Endothelial cell of umbilical vein (primary cell): ENCODE measurements around the gene MRPL47. TPM values are rescaled to one million over a fixed set of nuclear protein-coding genes. Genes with fewer than 3 reads are reported as not detected.

Experiments
- BruUV-seq: library from RNA; stranded (reverse); fragments of 400-500 nt; replicated peaks from 2 replicates; lab custom pipeline; 2021; lab: Mats Ljungman, UMichigan
- CTCF ChIA-PET: fragments of 300-600, 350-600 bp; sonication (Branson Sonifier 250); formaldehyde crosslinking; loops from one replicate; lab custom pipeline; 2021; ENCODE audit warnings: antibody characterized with exemption, inconsistent platforms; lab: Charles Lee
- POLR2A ChIA-PET: fragments of 300-600, 350-600 bp; sonication (Branson Sonifier 250); formaldehyde crosslinking; loops from one replicate; lab custom pipeline; 2021; ENCODE audit warnings: antibody characterized with exemption, inconsistent platforms; lab: Charles Lee
- DNase-seq: peaks from one replicate; pipeline ENCODE4 v3.0.0-alpha.2; 2011; ENCODE audit warnings: low read depth, low spot score
- FAIRE-seq: peaks from 2 replicates; lab custom pipeline; 2011; peaks lifted over from hg19 to GRCh38; lab: Jason Lieb, UNC
- H2AFZ ChIP-seq: 2 replicates; pipeline ENCODE4 v1.6.0; 2012; ENCODE audit warnings: low read depth, low read length, control low read depth, inconsistent platforms
- H3K27ac ChIP-seq: 2 replicates; pipeline ENCODE4 v1.5.1; 2011; ENCODE audit warnings: low read depth, mild to moderate bottlenecking, control low read depth, low read length, moderate library complexity; ENCODE audit not compliant: insufficient read depth
- H3K27me3 ChIP-seq, 2 experiments: 2 replicates each; pipeline versions ENCODE4 v1.6.0 to v1.6.1; 2011; ENCODE audit warnings: low read length in 2 of 2, mixed read lengths in 1 of 2; ENCODE audit not compliant: control insufficient read depth in 2 of 2, insufficient read depth in 2 of 2
- H3K36me3 ChIP-seq, 2 experiments: 2 replicates in 1 of 2; 3 replicates in 1 of 2; pipeline ENCODE4 v1.5.1; 2011; ENCODE audit warnings: low read length in 2 of 2, mild to moderate bottlenecking in 1 of 2, moderate library complexity in 1 of 2; ENCODE audit not compliant: control insufficient read depth in 2 of 2, insufficient read depth in 2 of 2; ENCODE audit errors: extremely low read depth in 1 of 2
- H3K4me1 ChIP-seq: 3 replicates; pipeline ENCODE4 v1.5.1; 2011; ENCODE audit warnings: mild to moderate bottlenecking, low read length; ENCODE audit not compliant: control insufficient read depth, insufficient read depth; ENCODE audit errors: extremely low read depth
- H3K4me2 ChIP-seq: 2 replicates; pipeline ENCODE4 v1.6.1; 2011; ENCODE audit warnings: low read length, control low read depth, mixed read lengths; ENCODE audit not compliant: insufficient read depth
- H3K4me3 ChIP-seq, 3 experiments: fragments of 200-600 bp in 1 of 3; sonication (generic), shearing (Covaris generic) in 1 of 3; replicated peaks in 1 of 3; 2 replicates each; pipeline ENCODE4 v1.5.1; 2011 to 2016; ENCODE audit warnings: control low read depth in 3 of 3, low read length in 3 of 3, mild to moderate bottlenecking in 2 of 3, inconsistent platforms in 1 of 3, low read depth in 1 of 3, moderate library complexity in 1 of 3; ENCODE audit not compliant: insufficient read depth in 1 of 3
- H3K79me2 ChIP-seq: 2 replicates; pipeline ENCODE4 v1.6.0; 2012; ENCODE audit warnings: low read length, inconsistent platforms; ENCODE audit not compliant: control insufficient read depth, insufficient read depth
- H3K9ac ChIP-seq: replicated peaks from 2 replicates; pipeline ENCODE3; 2011; ENCODE audit warnings: low read length, control low read depth; ENCODE audit not compliant: insufficient read depth; ENCODE audit errors: extremely low read depth
- H3K9me1 ChIP-seq: replicated peaks from 3 replicates; pipeline ENCODE4 v1.6.0; 2011; ENCODE audit warnings: mild to moderate bottlenecking, low read length; ENCODE audit not compliant: control insufficient read depth, insufficient read depth; ENCODE audit errors: extremely low read depth
- H3K9me3 ChIP-seq: replicated peaks from 2 replicates; pipeline ENCODE4 v1.5.1; 2012; ENCODE audit warnings: low read length, inconsistent platforms; ENCODE audit not compliant: control insufficient read depth, insufficient read depth
- H4K20me1 ChIP-seq: replicated peaks from 2 replicates; pipeline ENCODE3; 2011; ENCODE audit warnings: mild to moderate bottlenecking, low read length; ENCODE audit not compliant: control insufficient read depth, insufficient read depth; ENCODE audit errors: extremely low read depth
- CTCF ChIP-seq, 2 donors: IDR thresholded peaks; 1 replicate in 1 of 2; 2 replicates in 1 of 2; pipeline ENCODE4 v1.5.1; 2011; ENCODE audit warnings: low read length in 2 of 2, mild to moderate bottlenecking in 2 of 2, moderate library complexity in 2 of 2, control low read depth in 1 of 2, inconsistent platforms in 1 of 2, low read depth in 1 of 2; ENCODE audit not compliant: insufficient read depth in 1 of 2; ENCODE audit errors: extremely low read depth in 1 of 2
- EZH2 ChIP-seq: IDR thresholded peaks from 2 replicates; pipeline ENCODE4 v1.6.1; 2012; ENCODE audit warnings: borderline replicate concordance, low read depth, mild to moderate bottlenecking, moderate library complexity, low read length, inconsistent platforms; ENCODE audit not compliant: severe bottlenecking
- FOS ChIP-seq: IDR thresholded peaks from 2 replicates; pipeline ENCODE4 v1.6.1; 2011; ENCODE audit warnings: mild to moderate bottlenecking, low read length, moderate library complexity, borderline replicate concordance; ENCODE audit not compliant: insufficient read depth
- GATA2 ChIP-seq: IDR thresholded peaks from 2 replicates; pipeline ENCODE4 v1.7.0; 2011; ENCODE audit warnings: low read depth, mild to moderate bottlenecking, moderate library complexity, mixed read lengths, low read length; ENCODE audit not compliant: insufficient read length, insufficient read depth
- JUN ChIP-seq: IDR thresholded peaks from 2 replicates; pipeline ENCODE4 v1.6.1; 2011; ENCODE audit warnings: borderline replicate concordance, low read depth; ENCODE audit not compliant: insufficient read length, insufficient read depth
- MAX ChIP-seq: IDR thresholded peaks from 2 replicates; pipeline ENCODE4 v1.6.1; 2011; ENCODE audit not compliant: insufficient read depth, insufficient read length
- MYC ChIP-seq: IDR thresholded peaks from one replicate; pipeline ENCODE4 v1.6.1; 2011; ENCODE audit warnings: mild to moderate bottlenecking, low read depth, low read length
- POLR2A ChIP-seq: IDR thresholded peaks from 2 replicates; pipeline ENCODE4 v1.6.1; 2012; ENCODE audit warnings: low read depth, mild to moderate bottlenecking, control low read depth, low read length
- POLR2AphosphoS5 ChIP-seq: IDR thresholded peaks from 2 replicates; pipeline ENCODE4 v1.6.1; 2012; ENCODE audit warnings: low read depth, mild to moderate bottlenecking, control low read depth, low read length, moderate library complexity; ENCODE audit not compliant: insufficient read depth
- dilution Hi-C: fragments of 300-500 bp; cut with MboI; formaldehyde crosslinking; loops from one replicate; pipeline ENCODE4 v1.15.0; 2019; ENCODE audit warnings: low sequenced_read_pairs; ENCODE audit not compliant: extremely low pct_ligation_motif_present
- intact Hi-C: fragments of 100-400 bp; cut with micrococcal nuclease; formaldehyde crosslinking; loops from one replicate; pipeline ENCODE4 v1.10.0; 2022
- polyA plus RNA-seq, 4 experiments: library from polyadenylated mRNA; depleted of rRNA in 3 of 4; stranded (reverse) in 3 of 4; unstranded in 1 of 4; fragments of >200 nt; gene quantifications; 2 replicates each; pipeline versions ENCODE4 v1.2.1 to v1.2.3, GENCODE V29; 2011 to 2012; ENCODE audit warnings: missing spikeins in 1 of 4
- total RNA-seq: library from RNA; stranded (reverse); gene quantifications from 2 replicates; pipeline ENCODE4 v1.2.3, GENCODE V29; 2021

MRPL47 gene
- total and polyA plus RNA-seq, 2 donors (not counting 3 experiments of a cell fraction or from before 2014, with no cell fraction given), result 20.3 to 47.0 TPM

GRCh38 chr3:179622023-179622422 lies 17.6 kb upstream of the MRPL47 start:
- intact Hi-C loops, result no loop called here
- H3K4me2 ChIP-seq, result no peak overlapping the region
- H3K4me3 ChIP-seq, result no peak overlapping the region
- CTCF ChIA-PET, result interaction anchor here (1.1 to 1.2 kb wide), 2 partner anchors 9 to 28 kb away, joined by 3 read pairs; no protein-coding TSS in a partner anchor
- H4K20me1 ChIP-seq, result no peaks in the 10 kb centered on the region
- no peak overlapping the region for H3K27ac ChIP-seq
- POLR2A ChIA-PET, result no interaction called here
- H3K9me3 ChIP-seq, result no peaks in the 10 kb centered on the region
- DNase-seq (no peak), FAIRE-seq (no peak)
- no peaks in the 10 kb centered on the region for H3K79me2 ChIP-seq
- H3K9ac ChIP-seq, result no peak overlapping the region
- TF ChIP-seq POLR2A (no peak), MAX (no peak), GATA2 (no peak), MYC (no peak), EZH2 (no peak), POLR2AphosphoS5 (no peak), CTCF (IDR thresholded peaks at IDR 0.05; ENCODE audit: extremely low read depth in 1 of 2, insufficient read depth in 1 of 2, low read depth in 1 of 2, low read length in 2 of 2) (no peak), FOS (no peak), JUN (no peak)
- no peaks in the 10 kb centered on the region for H3K27me3 ChIP-seq
- H2AFZ ChIP-seq, result no peak overlapping the region
- no TSS peak for BruUV-seq
- no peaks in the 10 kb centered on the region for H3K4me1 ChIP-seq
- peaks cover 4 to 7% of the 10 kb centered on the region in 2 experiments for H3K36me3 ChIP-seq
- no peaks in the 10 kb centered on the region for H3K9me1 ChIP-seq
- dilution Hi-C loops, result no loop called here
